Measurements from ENCODE around the gene LRRTM2. TPM values are rescaled to one million over a fixed set of nuclear protein-coding genes. Genes with fewer than 3 reads are reported as not detected.

LRRTM2 gene
- polyA plus RNA-seq, 4 donors, result 0.19 to 1.4 TPM; not detected in 2

- no peaks in the 10 kb centered on the region for H3K9me3 ChIP-seq (ENCODE audit: control insufficient read depth in 2 of 2, insufficient read depth in 1 of 2, low read depth in 1 of 2, low read length in 1 of 2)
- no peak overlapping the region for H3K27ac ChIP-seq (ENCODE audit: low read depth in 1 of 3, low read length in 2 of 3)
- 80 to 96% (median 90%) methylated on average over 4 of the region's 4 CpGs for WGBS, 3 donors
- H3K4me1 ChIP-seq (ENCODE audit: control insufficient read depth in 3 of 3, insufficient read depth in 2 of 3, low read depth in 1 of 3, low read length in 2 of 3), result no peaks in the 10 kb centered on the region
- peaks cover 4 to 43% (median 4%) of the 10 kb centered on the region in 3 donors for H3K36me3 ChIP-seq (ENCODE audit: control insufficient read depth in 3 of 3, insufficient read depth in 2 of 3, low read depth in 1 of 3, low read length in 3 of 3)
- FAIRE-seq (no peak), DNase-seq (no peak)
- H3K4me3 ChIP-seq (ENCODE audit: low read depth in 1 of 3, low read length in 3 of 3), result no peak overlapping the region
- H3K27me3 ChIP-seq (ENCODE audit: control insufficient read depth in 3 of 3, insufficient read depth in 3 of 3, low read length in 3 of 3), result no peaks in the 10 kb centered on the region
Measured at GRCh38 chr5:138912093-138912492, 37.0 kb upstream of the LRRTM2 start.

DNA sequence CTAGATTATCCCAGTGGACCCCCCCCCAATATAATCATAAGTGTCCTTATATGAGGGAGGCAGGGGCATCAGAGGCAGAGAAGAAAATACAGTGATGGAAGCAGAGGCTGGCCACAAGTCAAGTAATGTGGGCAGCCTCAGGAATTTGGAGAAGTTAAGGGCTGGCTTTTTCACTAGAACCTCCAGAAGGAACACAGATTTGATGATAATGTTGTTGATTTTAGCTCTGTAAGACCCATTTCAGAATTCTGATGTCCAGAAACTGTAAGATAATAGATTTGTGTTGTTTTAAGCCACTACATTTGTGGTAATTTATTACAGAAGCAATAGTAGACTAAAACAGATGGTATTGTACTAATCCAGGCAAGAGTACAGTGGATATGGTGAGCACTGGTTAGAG is 36.3 kb upstream of the LRRTM2 start:
- Histone ChIP-seq H3K9me3 (ENCODE audit: control insufficient read depth in 2 of 2, insufficient read depth in 1 of 2, low read depth in 1 of 2, low read length in 1 of 2) (no peaks in the 10 kb centered on the region), H3K27ac (ENCODE audit: low read depth in 1 of 3, low read length in 2 of 3) (no peak overlapping the region), H3K27me3 (ENCODE audit: control insufficient read depth in 3 of 3, insufficient read depth in 3 of 3, low read length in 3 of 3) (no peaks in the 10 kb centered on the region), H3K4me3 (ENCODE audit: low read depth in 1 of 3, low read length in 3 of 3) (no peak overlapping the region), H3K36me3 (ENCODE audit: control insufficient read depth in 3 of 3, insufficient read depth in 2 of 3, low read depth in 1 of 3, low read length in 3 of 3) (peaks cover 6 to 47% (median 7%) of the 10 kb centered on the region in 3 donors), H3K4me1 (ENCODE audit: control insufficient read depth in 3 of 3, insufficient read depth in 2 of 3, low read depth in 1 of 3, low read length in 2 of 3) (no peaks in the 10 kb centered on the region)
- DNase-seq (no peak), FAIRE-seq (no peak)

DNA sequence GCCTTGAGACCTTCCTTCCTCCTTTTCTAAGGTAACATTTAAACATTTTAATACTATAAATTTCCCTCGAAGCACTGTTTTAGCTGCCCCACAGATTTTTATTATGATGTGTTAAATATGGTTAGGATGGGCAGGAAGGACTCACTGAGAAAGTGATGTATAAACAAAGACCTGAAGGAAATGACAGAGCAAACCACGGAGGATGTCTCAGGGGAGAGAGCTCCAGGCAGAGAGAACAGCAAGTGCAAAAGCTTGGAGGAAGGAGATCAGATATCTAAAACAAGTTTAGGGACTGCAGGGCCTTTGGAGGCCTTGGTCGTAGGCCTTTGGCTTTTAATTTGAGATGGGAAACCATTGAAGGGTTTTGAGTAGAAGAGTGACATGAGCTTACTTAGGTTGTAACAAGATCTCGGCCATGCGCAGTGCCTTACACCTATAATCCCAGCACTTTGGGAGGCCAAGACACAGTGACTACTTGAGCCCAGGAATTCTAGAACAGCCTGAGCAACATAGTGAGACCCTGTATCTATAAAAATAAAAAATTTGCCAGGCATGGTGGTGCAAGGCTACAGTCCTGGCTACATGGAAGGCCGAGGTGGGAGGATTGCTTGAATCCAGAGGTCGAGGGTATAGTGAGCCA is 35.5 kb upstream of the LRRTM2 start:
- Histone ChIP-seq H3K9me3 (ENCODE audit: control insufficient read depth in 2 of 2, insufficient read depth in 1 of 2, low read depth in 1 of 2, low read length in 1 of 2) (no peaks in the 10 kb centered on the region), H3K36me3 (ENCODE audit: control insufficient read depth in 3 of 3, insufficient read depth in 2 of 3, low read depth in 1 of 3, low read length in 3 of 3) (peaks cover 6 to 42% (median 7%) of the 10 kb centered on the region in 3 donors), H3K27ac (ENCODE audit: low read depth in 1 of 3, low read length in 2 of 3) (no peak overlapping the region), H3K4me3 (ENCODE audit: low read depth in 1 of 3, low read length in 3 of 3) (no peak overlapping the region), H3K27me3 (ENCODE audit: control insufficient read depth in 3 of 3, insufficient read depth in 3 of 3, low read length in 3 of 3) (no peaks in the 10 kb centered on the region), H3K4me1 (ENCODE audit: control insufficient read depth in 3 of 3, insufficient read depth in 2 of 3, low read depth in 1 of 3, low read length in 2 of 3) (no peaks in the 10 kb centered on the region)
- 86 to 93% (median 91%) methylated on average over 7 of the region's 7 CpGs for WGBS, 3 donors
- DNase-seq (no peak), FAIRE-seq (no peak)

GRCh38 chr5:138909734-138910133 is 34.6 kb upstream of the LRRTM2 start:
- H3K36me3 ChIP-seq (ENCODE audit: control insufficient read depth in 3 of 3, insufficient read depth in 2 of 3, low read depth in 1 of 3, low read length in 3 of 3), result peaks cover 6 to 44% (median 9%) of the 10 kb centered on the region in 3 donors
- H3K4me3 ChIP-seq (ENCODE audit: low read depth in 1 of 3, low read length in 3 of 3), result no peak overlapping the region
- H3K27me3 ChIP-seq (ENCODE audit: control insufficient read depth in 3 of 3, insufficient read depth in 3 of 3, low read length in 3 of 3), result no peaks in the 10 kb centered on the region
- FAIRE-seq (no peak), DNase-seq (no peak)
- H3K27ac ChIP-seq (ENCODE audit: low read depth in 1 of 3, low read length in 2 of 3), result no peak overlapping the region
- 94 to 100% (median 98%) methylated on average over 2 of the region's 2 CpGs for WGBS, 3 donors
- H3K4me1 ChIP-seq (ENCODE audit: control insufficient read depth in 3 of 3, insufficient read depth in 2 of 3, low read depth in 1 of 3, low read length in 2 of 3), result no peaks in the 10 kb centered on the region
- H3K9me3 ChIP-seq (ENCODE audit: control insufficient read depth in 2 of 2, insufficient read depth in 1 of 2, low read depth in 1 of 2, low read length in 1 of 2), result no peaks in the 10 kb centered on the region

GRCh38 chr5:138905541-138905940 is 30.4 kb upstream of the LRRTM2 start:
- FAIRE-seq (no peak), DNase-seq (no peak)

GRCh38 chr5:138903130-138903775 is 28.1 kb upstream of the LRRTM2 start:
- Histone ChIP-seq H3K27ac (ENCODE audit: low read depth in 1 of 3, low read length in 2 of 3) (peak overlapping the region in 1 of 3 donors; percentile 3), H3K9me3 (ENCODE audit: control insufficient read depth in 2 of 2, insufficient read depth in 1 of 2, low read depth in 1 of 2, low read length in 1 of 2) (no peaks in the 10 kb centered on the region), H3K27me3 (ENCODE audit: control insufficient read depth in 3 of 3, insufficient read depth in 3 of 3, low read length in 3 of 3) (no peaks in the 10 kb centered on the region), H3K4me1 (ENCODE audit: control insufficient read depth in 3 of 3, insufficient read depth in 2 of 3, low read depth in 1 of 3, low read length in 2 of 3) (no peaks in the 10 kb centered on the region), H3K36me3 (ENCODE audit: control insufficient read depth in 3 of 3, insufficient read depth in 2 of 3, low read depth in 1 of 3, low read length in 3 of 3) (peaks cover 3 to 33% (median 17%) of the 10 kb centered on the region in 3 donors), H3K4me3 (ENCODE audit: low read depth in 1 of 3, low read length in 3 of 3) (no peak overlapping the region)
- FAIRE-seq (no peak), DNase-seq (no peak)
- 72 to 76% (median 75%) methylated on average over 10 of the region's 10 CpGs for WGBS, 3 donors

More at GRCh38 chr5:138905541-138905940, 30.4 kb upstream of the LRRTM2 start:
- Histone ChIP-seq H3K4me3 (ENCODE audit: low read depth in 1 of 3, low read length in 3 of 3) (no peak overlapping the region), H3K4me1 (ENCODE audit: control insufficient read depth in 3 of 3, insufficient read depth in 2 of 3, low read depth in 1 of 3, low read length in 2 of 3) (no peaks in the 10 kb centered on the region), H3K36me3 (ENCODE audit: control insufficient read depth in 3 of 3, insufficient read depth in 2 of 3, low read depth in 1 of 3, low read length in 3 of 3) (peaks cover 3 to 43% (median 14%) of the 10 kb centered on the region in 3 donors), H3K9me3 (ENCODE audit: control insufficient read depth in 2 of 2, insufficient read depth in 1 of 2, low read depth in 1 of 2, low read length in 1 of 2) (no peaks in the 10 kb centered on the region), H3K27ac (ENCODE audit: low read depth in 1 of 3, low read length in 2 of 3) (no peak overlapping the region), H3K27me3 (ENCODE audit: control insufficient read depth in 3 of 3, insufficient read depth in 3 of 3, low read length in 3 of 3) (no peaks in the 10 kb centered on the region)
- WGBS, 3 donors, result 93 to 100% (median 99%) methylated on average over 1 of the region's 1 CpG

GRCh38 chr5:138901716-138902115 is 26.6 kb upstream of the LRRTM2 start:
- H3K4me1 ChIP-seq (ENCODE audit: control insufficient read depth in 3 of 3, insufficient read depth in 2 of 3, low read depth in 1 of 3, low read length in 2 of 3), result no peaks in the 10 kb centered on the region
- no peak for DNase-seq
- no peaks in the 10 kb centered on the region for H3K27me3 ChIP-seq (ENCODE audit: control insufficient read depth in 3 of 3, insufficient read depth in 3 of 3, low read length in 3 of 3)
- no peaks in the 10 kb centered on the region for H3K9me3 ChIP-seq (ENCODE audit: control insufficient read depth in 2 of 2, insufficient read depth in 1 of 2, low read depth in 1 of 2, low read length in 1 of 2)
- H3K4me3 ChIP-seq (ENCODE audit: low read depth in 1 of 3, low read length in 3 of 3), result no peak overlapping the region
- H3K27ac ChIP-seq (ENCODE audit: low read depth in 1 of 3, low read length in 2 of 3), result no peak overlapping the region
- H3K36me3 ChIP-seq (ENCODE audit: control insufficient read depth in 3 of 3, insufficient read depth in 2 of 3, low read depth in 1 of 3, low read length in 3 of 3), result peaks cover 0 to 21% (median 20%) of the 10 kb centered on the region in 3 donors
- FAIRE-seq, result no peak
- WGBS, 3 donors, result 95 to 100% (median 98%) methylated on average over 2 of the region's 2 CpGs

DNA sequence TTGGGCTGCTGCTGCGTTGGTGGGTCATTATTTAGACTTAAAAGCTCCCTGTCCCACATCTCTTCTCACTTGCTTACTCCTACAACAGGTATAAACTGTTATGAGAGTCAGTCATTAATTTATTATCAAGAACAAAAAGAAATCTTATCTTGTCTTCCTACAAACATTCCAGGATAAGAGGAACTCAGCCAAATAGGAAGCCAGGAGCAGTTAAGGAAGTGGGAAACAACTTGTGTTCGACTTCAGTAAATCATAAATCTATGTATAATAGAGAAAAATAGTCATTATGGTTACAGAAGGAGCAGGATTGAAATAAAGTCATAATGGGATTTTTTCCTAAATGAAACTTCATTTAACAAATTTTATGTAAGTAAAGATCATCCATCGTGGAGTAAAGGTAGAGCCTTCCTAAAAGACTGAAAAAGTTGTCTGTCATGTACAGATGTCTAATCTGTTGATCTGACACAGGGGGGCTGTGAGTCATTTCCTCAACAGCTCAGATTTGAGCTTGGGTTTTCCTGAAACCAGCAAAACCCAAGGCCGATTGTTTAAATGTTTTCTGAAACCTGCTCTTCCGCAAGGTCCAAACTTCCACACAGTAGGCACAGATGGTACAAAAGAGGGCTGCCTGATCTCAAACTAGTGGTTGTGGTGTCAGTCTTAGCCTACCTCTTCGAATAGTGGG is 25.3 kb upstream of the LRRTM2 start:
- H3K4me3 ChIP-seq (ENCODE audit: low read depth in 1 of 3, low read length in 3 of 3), result no peak overlapping the region

More for the DNA sequence above, 25.3 kb upstream of the LRRTM2 start:
- Histone ChIP-seq H3K4me1 (ENCODE audit: control insufficient read depth in 3 of 3, insufficient read depth in 2 of 3, low read depth in 1 of 3, low read length in 2 of 3) (no peaks in the 10 kb centered on the region), H3K9me3 (ENCODE audit: control insufficient read depth in 2 of 2, insufficient read depth in 1 of 2, low read depth in 1 of 2, low read length in 1 of 2) (no peaks in the 10 kb centered on the region), H3K36me3 (ENCODE audit: control insufficient read depth in 3 of 3, insufficient read depth in 2 of 3, low read depth in 1 of 3, low read length in 3 of 3) (peaks cover 0 to 23% (median 17%) of the 10 kb centered on the region in 3 donors), H3K27ac (ENCODE audit: low read depth in 1 of 3, low read length in 2 of 3) (no peak overlapping the region), H3K27me3 (ENCODE audit: control insufficient read depth in 3 of 3, insufficient read depth in 3 of 3, low read length in 3 of 3) (no peaks in the 10 kb centered on the region)
- DNase-seq (no peak), FAIRE-seq (no peak)
- 64 to 79% (median 72%) methylated on average over 6 of the region's 6 CpGs for WGBS, 3 donors
